ENCODE results near the gene KCNJ13.

- TF ChIP-seq POLR2A (IDR thresholded peaks at IDR 0.05), result no peak
- no peak for TF ChIP-seq CTCF (IDR thresholded peaks at IDR 0.05)
Observed at GRCh38 chr2:232772531-232772930, 3.8 kb downstream of the KCNJ13 start.
